CD4-positive, alpha-beta T cell treated with Interleukin-21 for 1 hour (primary cell): ENCODE measurements around the gene ASTN1.

Source experiments
- DNase-seq: peaks from one replicate; pipeline ENCODE4 v3.0.0-alpha.2; 2020

Gene ASTN1

DNA sequence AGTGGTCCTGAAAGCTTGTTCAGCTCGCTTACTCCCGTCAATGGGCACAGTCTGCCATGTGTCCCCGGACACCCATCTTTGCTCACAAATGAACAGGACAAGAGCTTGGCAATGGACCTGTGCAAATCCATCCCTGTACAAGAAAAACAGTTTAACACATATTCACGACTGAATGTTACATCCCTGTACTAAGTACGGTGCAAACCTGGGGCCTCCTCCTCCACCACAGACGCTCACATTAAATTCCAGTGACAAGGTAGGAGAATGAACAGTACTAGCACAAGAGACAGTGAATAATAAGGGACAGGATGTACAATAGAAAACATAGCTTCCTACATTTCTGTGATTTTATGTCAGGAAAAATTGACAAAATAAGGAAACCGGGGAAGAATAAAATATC, 187.7 kb downstream of the ASTN1 start:
- DNase-seq: no peak

- DNase-seq: no peak
Observed at GRCh38 chr1:176976225-176976624, 188.3 kb downstream of the ASTN1 start.

DNA sequence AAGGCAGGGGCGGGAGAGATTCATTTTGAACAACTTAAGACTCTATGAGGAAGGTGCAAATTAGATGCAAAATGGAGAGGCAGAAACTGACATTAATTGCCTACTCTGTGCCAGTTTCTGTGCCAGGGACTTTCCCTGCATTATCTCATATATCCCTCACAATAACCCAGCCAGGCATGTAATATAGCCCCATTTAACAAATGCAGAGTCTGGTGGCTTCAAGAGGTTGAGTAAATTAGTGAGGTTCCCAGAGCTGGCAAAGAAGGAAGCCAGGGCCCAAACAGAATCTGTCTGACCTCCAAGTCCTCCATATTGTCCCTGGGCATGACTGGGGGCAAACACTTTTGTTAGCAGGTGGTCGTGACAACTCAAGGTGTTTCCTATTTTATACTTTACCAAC, 199.8 kb downstream of the ASTN1 start:
- no peak for DNase-seq

DNA sequence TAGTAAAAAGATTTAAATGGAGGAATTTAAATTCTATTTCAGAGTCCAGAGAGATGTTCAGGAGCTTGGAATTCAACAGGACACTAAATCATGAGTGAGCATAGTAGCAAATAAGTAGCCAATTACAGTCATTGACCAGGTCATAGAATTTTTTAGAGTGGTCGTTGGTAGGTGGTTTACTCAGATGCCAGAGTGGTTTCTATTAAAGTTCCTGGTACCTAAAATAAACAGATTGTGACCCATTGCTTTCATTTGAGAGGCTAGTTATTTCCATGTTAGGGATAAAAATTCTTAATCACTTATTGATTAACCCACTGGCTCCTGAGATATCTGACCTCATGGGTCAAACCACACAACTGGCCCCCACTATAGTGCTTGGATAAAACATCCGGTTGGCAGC, 201.3 kb downstream of the ASTN1 start:
- no peak for DNase-seq

GRCh38 chr1:176961678-176962077, 202.8 kb downstream of the ASTN1 start:
- no peak for DNase-seq

DNA sequence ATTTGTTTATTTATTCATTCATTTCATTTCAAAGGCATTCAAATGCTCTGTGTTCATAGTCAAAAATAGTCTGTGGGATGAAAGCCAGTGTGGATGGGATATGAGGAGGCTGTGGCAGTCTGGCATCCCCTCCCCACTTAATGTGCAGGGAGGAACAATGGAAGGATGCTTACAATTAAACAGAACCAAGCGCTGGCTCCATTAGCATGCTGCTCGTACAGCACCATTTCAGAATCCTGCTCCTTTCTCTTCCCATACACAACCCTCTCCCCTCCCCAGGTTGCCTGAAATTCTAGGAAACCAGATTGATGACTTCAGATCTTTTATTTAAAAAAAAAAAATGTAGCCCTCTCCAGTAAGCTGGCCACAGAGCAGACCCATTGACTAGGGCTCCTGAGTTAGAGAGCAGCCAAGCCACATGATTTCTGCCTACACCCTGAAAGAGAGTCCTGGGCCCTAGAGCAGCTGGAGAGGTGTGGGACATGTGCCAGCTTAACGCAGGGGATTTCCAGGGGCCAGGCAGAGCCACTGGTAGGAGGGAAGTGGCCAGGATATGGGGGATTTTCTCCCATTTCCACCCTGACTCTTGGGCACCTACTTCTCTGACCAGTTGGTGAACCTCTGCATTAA, 205.2 kb downstream of the ASTN1 start:
- no peak for DNase-seq

- no peak for DNase-seq
Observed at GRCh38 chr1:176957603-176958002, 206.9 kb downstream of the ASTN1 start.

DNA sequence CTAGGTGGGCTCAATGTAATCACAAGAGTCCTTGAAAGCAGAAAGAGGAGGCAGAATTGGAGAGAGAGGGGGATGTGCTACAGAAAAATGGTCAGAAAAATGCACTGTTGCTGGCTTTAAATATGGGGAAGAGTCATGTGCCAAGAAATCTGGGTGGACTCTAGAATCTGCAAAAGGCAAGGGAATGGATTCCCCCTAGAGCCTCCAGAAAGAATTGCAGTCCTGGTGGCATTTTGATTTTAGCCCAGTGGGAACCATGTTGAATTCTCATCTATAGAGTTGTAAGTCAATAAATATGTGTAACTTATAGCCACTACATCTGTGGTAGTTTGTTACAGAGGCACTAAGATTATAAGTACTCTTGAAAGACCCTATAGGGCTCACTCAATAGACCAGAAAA, 210.3 kb downstream of the ASTN1 start:
- no peak for DNase-seq

DNA sequence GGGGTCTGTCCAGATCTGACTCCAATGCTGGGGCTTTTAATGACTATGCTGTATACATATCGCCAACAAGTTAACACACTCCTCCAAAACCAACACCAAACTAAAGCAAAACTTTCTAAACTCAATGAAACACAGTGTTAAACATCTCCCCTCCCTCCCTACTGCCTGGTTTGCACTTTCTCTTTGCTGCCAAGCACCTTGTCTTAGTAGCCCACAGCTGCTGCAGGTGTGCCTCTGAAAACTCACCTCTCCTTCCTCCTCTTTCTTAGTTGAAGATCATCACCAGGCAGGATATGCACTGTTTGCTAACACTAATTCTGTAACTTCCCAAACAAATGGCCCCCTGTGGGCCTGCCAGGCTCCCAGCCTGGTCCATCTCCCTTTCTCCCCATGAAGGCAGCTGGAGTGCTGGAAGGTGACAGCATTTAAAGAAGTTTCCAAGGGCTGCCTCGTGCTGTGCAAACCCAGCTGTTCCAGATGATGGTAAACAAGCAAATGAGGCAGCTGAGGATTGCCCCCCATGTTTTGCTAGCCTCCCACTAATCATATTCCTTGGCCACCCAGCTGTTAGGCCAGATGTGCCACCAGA, 213.7 kb downstream of the ASTN1 start:
- no peak for DNase-seq

DNA sequence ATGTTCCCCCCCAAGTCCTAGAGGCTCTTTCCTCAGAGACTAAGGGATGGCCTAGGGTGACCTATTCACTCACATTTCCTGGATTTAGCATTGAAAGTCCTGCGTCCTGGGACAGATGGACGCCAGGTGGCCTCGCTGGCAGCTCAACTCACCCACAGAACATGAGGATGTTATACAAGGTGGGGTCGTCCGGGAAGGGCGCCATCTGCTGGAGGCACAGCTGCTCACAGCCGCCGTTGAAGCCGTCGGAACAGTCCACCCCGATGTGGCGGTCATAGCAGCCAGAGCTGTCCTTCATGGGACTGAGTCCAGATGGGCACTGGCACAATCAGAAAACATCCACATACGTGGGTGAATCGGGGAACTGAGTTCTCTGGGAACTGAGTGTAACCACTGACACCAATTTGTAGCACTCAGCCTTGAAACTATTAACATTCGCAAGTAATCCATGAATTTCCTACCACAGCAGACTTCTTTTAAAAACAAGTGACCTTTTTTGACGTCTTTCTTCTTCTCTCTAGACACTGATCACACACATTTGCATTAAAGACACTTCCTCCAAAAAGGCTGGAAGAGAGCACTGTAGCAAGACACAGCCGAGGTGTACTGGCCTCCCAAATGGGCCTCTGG, 215.4 kb downstream of the ASTN1 start:
- DNase-seq: no peak

GRCh38 chr1:176944606-176945005, 219.9 kb downstream of the ASTN1 start:
- DNase-seq: no peak

DNA sequence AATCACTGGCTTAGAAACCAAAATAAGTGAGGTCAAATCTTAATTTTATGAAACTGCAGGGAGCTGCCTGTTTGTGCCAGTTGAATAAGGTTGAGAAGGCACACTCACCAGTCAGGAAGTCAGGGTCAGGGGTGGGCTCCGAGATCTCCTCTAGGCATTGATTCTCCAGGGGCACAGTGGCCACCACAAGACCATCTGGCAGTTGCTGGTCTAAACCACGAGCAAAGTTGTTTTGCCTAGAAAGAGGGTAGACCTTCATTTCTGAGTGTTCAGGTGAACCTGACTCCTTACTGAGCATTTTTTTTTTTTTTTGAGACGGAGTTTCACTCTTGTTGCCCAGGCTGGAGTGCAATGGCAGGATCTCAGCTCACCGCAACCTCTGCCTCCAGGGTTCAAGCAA, 220.7 kb downstream of the ASTN1 start:
- no peak for DNase-seq

DNA sequence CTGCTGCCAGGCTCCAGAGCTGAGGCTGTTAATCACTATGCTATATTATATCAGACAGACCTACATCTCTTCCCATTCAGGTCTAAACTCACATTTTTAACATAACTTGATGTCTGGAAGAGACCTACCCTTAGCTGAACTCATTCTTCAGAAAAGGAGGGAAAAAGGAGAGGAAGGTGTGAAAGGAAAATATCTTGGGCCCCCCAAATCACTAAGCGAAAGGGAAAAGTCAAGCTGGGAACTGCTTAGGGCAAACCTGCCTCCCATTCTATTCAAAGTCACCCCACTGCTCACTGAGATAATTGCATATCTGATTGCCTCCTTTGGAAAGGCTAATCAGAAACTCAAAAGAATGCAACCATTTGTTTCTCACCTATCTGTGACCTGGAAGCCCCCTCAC, 222.2 kb downstream of the ASTN1 start:
- no peak for DNase-seq

- DNase-seq: no peak
Observed at GRCh38 chr1:176939993-176940392, 224.5 kb downstream of the ASTN1 start.

DNA sequence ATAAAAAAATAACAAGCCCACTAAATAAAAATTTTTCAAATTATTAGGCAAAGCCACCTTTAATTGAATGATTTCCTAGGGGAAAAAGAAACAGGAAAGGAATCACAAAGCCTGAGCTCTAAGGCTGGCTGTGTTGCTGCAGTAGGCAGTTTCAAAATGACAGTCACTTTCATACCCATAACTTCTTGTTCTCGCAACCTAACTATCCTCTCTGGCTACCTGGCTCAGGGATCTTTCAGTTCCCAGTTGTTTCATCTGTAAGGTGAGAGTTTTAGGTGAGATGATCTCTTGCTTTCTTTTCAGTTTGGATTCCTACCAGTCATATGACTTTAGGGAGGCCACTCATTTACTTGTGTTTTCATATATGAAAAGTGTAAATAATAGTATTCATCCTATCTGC, 226.1 kb downstream of the ASTN1 start:
- DNase-seq: no peak

- no peak for DNase-seq
Observed at GRCh38 chr1:176934370-176934769, 230.1 kb downstream of the ASTN1 start.

DNA sequence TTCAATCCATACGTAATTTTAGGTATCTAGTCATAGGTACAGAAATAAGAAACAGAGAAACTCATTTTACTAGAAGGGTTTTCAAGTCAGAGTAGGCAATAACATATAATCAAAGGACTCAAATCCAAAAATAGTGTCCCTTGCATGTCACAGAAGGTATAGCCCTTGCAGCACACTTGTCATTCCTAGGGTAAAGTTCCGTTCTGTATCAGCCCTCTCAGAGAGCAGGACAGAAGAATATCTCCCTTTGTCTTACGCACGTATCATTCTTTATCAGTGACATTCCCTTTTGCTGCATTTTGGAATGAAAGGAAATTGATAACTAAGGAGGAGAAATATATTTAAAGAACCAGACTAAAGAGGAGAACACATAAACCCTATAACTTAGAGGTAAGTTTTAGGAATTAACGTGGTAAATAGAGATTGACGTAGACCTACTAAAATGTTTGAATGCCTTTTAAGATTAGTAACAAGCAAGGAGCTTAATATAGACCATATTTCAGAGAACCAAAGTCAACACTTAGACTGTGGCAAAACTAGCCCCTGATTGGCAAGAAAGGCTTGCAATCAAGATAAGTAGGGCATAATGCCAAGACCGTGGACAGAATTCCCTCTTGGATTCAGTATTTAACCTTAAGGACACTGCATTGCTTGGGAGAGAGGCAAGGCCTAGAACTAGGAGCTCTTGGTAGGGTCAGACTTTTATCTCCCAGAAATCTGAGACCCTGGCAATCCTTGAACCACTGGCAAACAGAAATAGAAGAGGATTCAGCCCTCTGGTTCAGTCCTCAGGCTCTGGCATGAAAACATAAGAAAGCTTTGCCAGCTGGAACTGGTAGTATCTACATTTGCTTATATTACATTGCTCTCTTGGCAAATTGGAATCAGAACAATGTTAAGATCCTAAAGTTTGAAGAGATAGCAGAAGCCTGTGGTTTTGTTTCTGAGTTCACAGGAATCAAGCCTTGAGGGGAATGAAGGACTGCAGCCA, 232.1 kb downstream of the ASTN1 start:
- no peak for DNase-seq

- no peak for DNase-seq
Observed at GRCh38 chr1:176931526-176931925, 233.0 kb downstream of the ASTN1 start.

DNA sequence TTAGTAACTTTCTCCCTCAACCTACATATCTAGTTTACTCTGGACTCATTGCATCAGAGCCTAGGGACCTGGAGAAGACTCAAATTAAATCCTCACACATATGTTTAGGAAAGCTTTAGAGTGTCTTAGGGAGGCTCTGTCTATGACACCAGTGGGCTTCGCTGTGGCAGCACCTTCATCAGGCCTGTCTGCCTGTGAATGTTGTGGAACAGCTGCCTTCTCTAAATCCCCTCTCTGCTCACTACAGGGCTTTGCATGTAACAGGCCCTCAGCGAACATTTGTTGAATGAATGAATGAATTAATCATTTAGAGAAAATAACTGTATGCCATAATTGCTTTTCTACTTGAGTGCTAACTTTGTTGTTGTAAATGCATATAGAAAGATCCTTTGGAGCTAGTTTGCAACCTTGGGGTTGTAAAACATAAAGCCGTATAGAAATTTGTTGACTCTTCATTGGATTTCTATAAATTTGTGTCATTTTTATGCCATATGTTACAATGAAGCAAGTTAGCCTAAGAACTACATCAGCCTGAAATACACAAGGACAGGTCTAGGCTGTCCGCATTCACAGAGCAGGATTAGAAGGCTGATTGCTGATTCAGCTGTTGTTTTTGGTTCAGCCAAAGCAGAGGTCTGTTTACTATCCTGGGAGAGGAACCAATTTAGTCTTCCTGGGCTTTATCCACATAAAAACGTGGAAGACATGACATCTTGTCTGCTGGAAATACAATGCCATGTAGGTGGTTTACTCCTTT, 238.0 kb downstream of the ASTN1 start:
- no peak for DNase-seq

GRCh38 chr1:176925223-176925622, 239.3 kb downstream of the ASTN1 start:
- DNase-seq: no peak

- DNase-seq: no peak
Observed at GRCh38 chr1:176923283-176923682, 241.2 kb downstream of the ASTN1 start.
